GM23338 (cell line): Measurements from ENCODE around the gene ATN1.

Source experiments
- EZH2 ChIP-seq: fragments of 200-600 bp; sonication (generic); IDR thresholded peaks from one replicate; pipeline ENCODE4 v1.8.0; 2017; ENCODE audit warnings: antibody characterized with exemption, mild to moderate bottlenecking, low read depth; ENCODE audit not compliant: unreplicated experiment
- POLR2AphosphoS5 ChIP-seq: IDR thresholded peaks from 2 replicates; pipeline ENCODE4 v1.6.1; 2016; ENCODE audit warnings: antibody characterized with exemption, low read depth
- TF ChIP-seq, protein P1 (sequence below), 2 experiments: fragments of 200-600 bp in 1 of 2; sonication (generic) in 1 of 2; conservative IDR thresholded peaks; 2 replicates each; pipeline versions ENCODE4 v1.5.1 to v1.6.1; 2016 to 2017; ENCODE audit warnings: antibody characterized with exemption in 2 of 2, low read depth in 2 of 2, mild to moderate bottlenecking in 2 of 2, moderate library complexity in 1 of 2
- TF ChIP-seq, protein P2 (sequence below): IDR thresholded peaks from one replicate; pipeline ENCODE4 v1.6.1; 2018; ENCODE audit warnings: antibody characterized with exemption; ENCODE audit not compliant: unreplicated experiment

DNA sequence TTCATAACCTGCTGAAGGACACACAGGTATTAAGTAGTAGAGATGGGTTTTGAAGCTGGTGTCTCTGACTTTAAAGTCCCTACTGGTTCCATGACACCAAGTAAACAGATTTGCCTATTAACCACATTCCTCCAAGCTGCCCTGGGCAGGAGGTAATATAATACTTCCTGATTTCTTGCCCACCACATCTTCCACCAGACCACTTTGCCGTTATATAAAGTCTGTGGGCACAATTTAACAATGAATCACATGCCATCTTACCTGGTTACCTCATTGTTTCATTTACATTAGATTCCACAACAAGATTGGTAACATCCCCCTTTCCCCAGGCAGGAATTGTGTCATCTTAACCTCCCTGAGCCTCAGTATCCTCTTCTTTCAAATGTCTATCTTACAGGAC is 24.0 kb upstream of the ATN1 start:
- TF ChIP-seq, protein P1, sequence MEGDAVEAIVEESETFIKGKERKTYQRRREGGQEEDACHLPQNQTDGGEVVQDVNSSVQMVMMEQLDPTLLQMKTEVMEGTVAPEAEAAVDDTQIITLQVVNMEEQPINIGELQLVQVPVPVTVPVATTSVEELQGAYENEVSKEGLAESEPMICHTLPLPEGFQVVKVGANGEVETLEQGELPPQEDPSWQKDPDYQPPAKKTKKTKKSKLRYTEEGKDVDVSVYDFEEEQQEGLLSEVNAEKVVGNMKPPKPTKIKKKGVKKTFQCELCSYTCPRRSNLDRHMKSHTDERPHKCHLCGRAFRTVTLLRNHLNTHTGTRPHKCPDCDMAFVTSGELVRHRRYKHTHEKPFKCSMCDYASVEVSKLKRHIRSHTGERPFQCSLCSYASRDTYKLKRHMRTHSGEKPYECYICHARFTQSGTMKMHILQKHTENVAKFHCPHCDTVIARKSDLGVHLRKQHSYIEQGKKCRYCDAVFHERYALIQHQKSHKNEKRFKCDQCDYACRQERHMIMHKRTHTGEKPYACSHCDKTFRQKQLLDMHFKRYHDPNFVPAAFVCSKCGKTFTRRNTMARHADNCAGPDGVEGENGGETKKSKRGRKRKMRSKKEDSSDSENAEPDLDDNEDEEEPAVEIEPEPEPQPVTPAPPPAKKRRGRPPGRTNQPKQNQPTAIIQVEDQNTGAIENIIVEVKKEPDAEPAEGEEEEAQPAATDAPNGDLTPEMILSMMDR (conservative IDR thresholded peaks at IDR 0.05; ENCODE audit: low read depth in 2 of 2): no peak
- TF ChIP-seq EZH2: no peak
- TF ChIP-seq POLR2AphosphoS5: no peak
- TF ChIP-seq, protein P2, sequence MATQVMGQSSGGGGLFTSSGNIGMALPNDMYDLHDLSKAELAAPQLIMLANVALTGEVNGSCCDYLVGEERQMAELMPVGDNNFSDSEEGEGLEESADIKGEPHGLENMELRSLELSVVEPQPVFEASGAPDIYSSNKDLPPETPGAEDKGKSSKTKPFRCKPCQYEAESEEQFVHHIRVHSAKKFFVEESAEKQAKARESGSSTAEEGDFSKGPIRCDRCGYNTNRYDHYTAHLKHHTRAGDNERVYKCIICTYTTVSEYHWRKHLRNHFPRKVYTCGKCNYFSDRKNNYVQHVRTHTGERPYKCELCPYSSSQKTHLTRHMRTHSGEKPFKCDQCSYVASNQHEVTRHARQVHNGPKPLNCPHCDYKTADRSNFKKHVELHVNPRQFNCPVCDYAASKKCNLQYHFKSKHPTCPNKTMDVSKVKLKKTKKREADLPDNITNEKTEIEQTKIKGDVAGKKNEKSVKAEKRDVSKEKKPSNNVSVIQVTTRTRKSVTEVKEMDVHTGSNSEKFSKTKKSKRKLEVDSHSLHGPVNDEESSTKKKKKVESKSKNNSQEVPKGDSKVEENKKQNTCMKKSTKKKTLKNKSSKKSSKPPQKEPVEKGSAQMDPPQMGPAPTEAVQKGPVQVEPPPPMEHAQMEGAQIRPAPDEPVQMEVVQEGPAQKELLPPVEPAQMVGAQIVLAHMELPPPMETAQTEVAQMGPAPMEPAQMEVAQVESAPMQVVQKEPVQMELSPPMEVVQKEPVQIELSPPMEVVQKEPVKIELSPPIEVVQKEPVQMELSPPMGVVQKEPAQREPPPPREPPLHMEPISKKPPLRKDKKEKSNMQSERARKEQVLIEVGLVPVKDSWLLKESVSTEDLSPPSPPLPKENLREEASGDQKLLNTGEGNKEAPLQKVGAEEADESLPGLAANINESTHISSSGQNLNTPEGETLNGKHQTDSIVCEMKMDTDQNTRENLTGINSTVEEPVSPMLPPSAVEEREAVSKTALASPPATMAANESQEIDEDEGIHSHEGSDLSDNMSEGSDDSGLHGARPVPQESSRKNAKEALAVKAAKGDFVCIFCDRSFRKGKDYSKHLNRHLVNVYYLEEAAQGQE: no peak
